Naive thymus-derived CD4-positive, alpha-beta T cell (primary cell): Measurements from ENCODE around the gene MAMDC2. TPM values are rescaled to one million over a fixed set of nuclear protein-coding genes. Genes with fewer than 3 reads are reported as not detected.

Experiments
- ATAC-seq: fragments of 150-1000 bp; cut with Tn5 transposase; 2 replicates; pipeline ENCODE4 v1.10.0; 2021; ENCODE audit warnings: mild to moderate bottlenecking, moderate library complexity
- CTCF ChIA-PET: fragments of 350-600 bp; sonication (Branson Sonifier 250); formaldehyde crosslinking; loops from one replicate; lab custom pipeline; 2021; ENCODE audit warnings: antibody characterized with exemption; lab: Charles Lee
- POLR2A ChIA-PET: fragments of 350-600 bp; sonication (Branson Sonifier 250); formaldehyde crosslinking; loops from one replicate; lab custom pipeline; 2021; ENCODE audit warnings: antibody characterized with exemption, inconsistent platforms; lab: Charles Lee
- DNase-seq, 9 donors: peaks; one replicate each; pipeline versions ENCODE4 v3.0.0 to v3.0.0-alpha.2; 2020 to 2022; ENCODE audit warnings: mixed read lengths in 1 of 9
- H3K27ac ChIP-seq: one replicate; pipeline ENCODE4 v1.7.0; 2013; ENCODE audit warnings: mild to moderate bottlenecking, low read depth, low read length, moderate library complexity
- H3K27me3 ChIP-seq, 2 donors: one replicate each; pipeline ENCODE4 v1.7.0; 2013; ENCODE audit warnings: low read length in 2 of 2, mild to moderate bottlenecking in 2 of 2, moderate library complexity in 2 of 2; ENCODE audit not compliant: control insufficient read depth in 2 of 2, insufficient read depth in 2 of 2
- H3K36me3 ChIP-seq, 3 experiments: 1 replicate in 2 of 3; 2 replicates in 1 of 3; pipeline ENCODE4 v1.7.0; 2013; ENCODE audit warnings: low read length in 3 of 3, mild to moderate bottlenecking in 3 of 3, moderate library complexity in 1 of 3; ENCODE audit not compliant: insufficient read depth in 3 of 3, control insufficient read depth in 2 of 3
- H3K4me1 ChIP-seq, 2 donors: one replicate each; pipeline ENCODE4 v1.7.0; 2013; ENCODE audit warnings: low read length in 2 of 2, mild to moderate bottlenecking in 2 of 2, moderate library complexity in 1 of 2; ENCODE audit not compliant: control insufficient read depth in 2 of 2, insufficient read depth in 2 of 2
- H3K4me3 ChIP-seq: 2 replicates; pipeline ENCODE4 v1.7.0; 2013; ENCODE audit warnings: mild to moderate bottlenecking, low read length
- H3K9me3 ChIP-seq, 3 experiments: 1 replicate in 2 of 3; 2 replicates in 1 of 3; pipeline ENCODE4 v1.7.0; 2013; ENCODE audit warnings: low read length in 3 of 3; ENCODE audit not compliant: control insufficient read depth in 2 of 3
- H3K27ac Mint-ChIP-seq, 9 donors: one replicate each; pipeline ENCODE4 v1.8.0; 2020 to 2022; ENCODE audit warnings: mixed read lengths in 9 of 9, mild to moderate bottlenecking in 8 of 9, moderate library complexity in 5 of 9, inconsistent platforms in 2 of 9
- H3K27me3 Mint-ChIP-seq, 5 donors: one replicate each; pipeline ENCODE4 v1.8.0; 2021 to 2022; ENCODE audit warnings: mixed read lengths in 5 of 5, mild to moderate bottlenecking in 1 of 5
- H3K36me3 Mint-ChIP-seq, 5 donors: one replicate each; pipeline ENCODE4 v1.8.0; 2020 to 2022; ENCODE audit warnings: mixed read lengths in 5 of 5, mild to moderate bottlenecking in 3 of 5, inconsistent platforms in 1 of 5
- H3K4me1 Mint-ChIP-seq, 7 donors: one replicate each; pipeline ENCODE4 v1.8.0; 2020 to 2022; ENCODE audit warnings: mixed read lengths in 7 of 7, mild to moderate bottlenecking in 3 of 7, inconsistent platforms in 1 of 7
- H3K4me3 Mint-ChIP-seq, 10 donors: one replicate each; pipeline ENCODE4 v1.8.0; 2020 to 2022; ENCODE audit warnings: mild to moderate bottlenecking in 10 of 10, mixed read lengths in 10 of 10, moderate library complexity in 6 of 10, inconsistent platforms in 2 of 10
- H3K9me3 Mint-ChIP-seq, 11 donors: one replicate each; pipeline ENCODE4 v1.8.0; 2020 to 2022; ENCODE audit warnings: mixed read lengths in 11 of 11, mild to moderate bottlenecking in 4 of 11, inconsistent platforms in 1 of 11, moderate library complexity in 1 of 11
- intact Hi-C, 2 donors: fragments of 100-400 bp; cut with micrococcal nuclease; formaldehyde crosslinking; loops; one replicate each; pipeline ENCODE4 v1.15.1; 2023
- polyA plus RNA-seq, 2 donors: library from polyadenylated mRNA; unstranded; fragments of 300-500 nt; fragmentation: Illumina TruSeq; gene quantifications; one replicate each; pipeline ENCODE4 v1.2.3, GENCODE V29; 2021
- total RNA-seq, 6 experiments: library from RNA in 5 of 6; stranded (reverse) in 5 of 6; gene quantifications; 1 replicate in 5 of 6; 2 replicates in 1 of 6; pipeline ENCODE4 v1.2.3 and lab custom pipeline; 2021 to 2026

Gene MAMDC2
- total and polyA plus RNA-seq, 7 experiments from 2014 or later = 0.61 TPM; not detected in 6

DNA sequence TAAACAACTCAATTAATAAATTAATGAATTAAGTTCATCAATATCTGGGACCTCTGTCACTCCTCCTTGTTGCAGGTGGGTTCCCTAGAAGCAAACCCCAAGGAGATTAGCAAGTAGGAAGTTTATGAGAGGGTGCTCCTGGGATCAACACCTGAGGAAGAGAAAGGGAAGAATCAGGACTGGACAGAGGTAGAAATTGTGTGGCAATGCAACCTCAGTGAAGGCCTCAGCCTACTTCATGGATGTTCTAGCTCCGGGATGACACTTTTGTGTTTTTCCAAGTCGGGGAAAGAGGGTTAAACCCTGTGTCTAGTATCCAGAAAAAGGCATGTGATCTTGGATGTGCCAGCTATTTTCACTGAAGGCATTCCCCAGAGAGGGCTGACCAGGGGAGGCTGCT is 23.2 kb downstream of the MAMDC2 start:
- DNase-seq = no peak

DNA sequence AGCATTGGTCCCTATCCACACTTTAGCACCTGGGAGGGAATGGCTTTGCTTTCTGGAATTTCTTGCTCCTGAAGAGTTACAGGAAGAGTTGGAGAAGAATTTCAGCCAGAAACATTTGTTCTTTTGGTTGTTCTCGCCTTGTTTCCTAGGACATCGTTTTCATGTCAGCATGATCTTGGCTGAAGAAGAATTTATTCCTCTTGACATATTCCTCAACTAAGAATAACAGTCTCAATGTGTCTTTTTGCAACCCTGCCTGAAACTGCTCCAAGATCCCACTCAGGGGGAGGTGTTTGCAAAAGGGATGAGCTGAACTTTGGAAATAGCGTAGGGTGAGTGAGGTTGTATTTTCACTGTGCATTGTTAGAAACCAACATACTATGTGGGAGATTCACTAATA is 26.1 kb downstream of the MAMDC2 start:
- CTCF ChIA-PET = no interaction called here
- peaks cover 0 to 6% (median 0%) of the 10 kb centered on the region in 11 donors for H3K9me3 Mint-ChIP-seq

More for the DNA sequence above, 23.2 kb downstream of the MAMDC2 start:
- ChIA-PET CTCF (no interaction called here), POLR2A (no interaction called here)
- Histone ChIP-seq H3K9me3 (no peaks in the 10 kb centered on the region), H3K27me3 (no peaks in the 10 kb centered on the region), H3K27ac (no peak overlapping the region), H3K36me3 (no peaks in the 10 kb centered on the region), H3K4me1 (no peaks in the 10 kb centered on the region), H3K4me3 (no peak overlapping the region)
- intact Hi-C loops = no loop called here
- H3K36me3 Mint-ChIP-seq = peaks cover 0 to 5% (median 0%) of the 10 kb centered on the region in 5 donors
- no peaks in the 10 kb centered on the region for H3K4me1 Mint-ChIP-seq
- no peak overlapping the region for H3K27ac Mint-ChIP-seq
- H3K27me3 Mint-ChIP-seq = peaks cover 7 to 45% (median 31%) of the 10 kb centered on the region in 5 donors
- H3K4me3 Mint-ChIP-seq = no peak overlapping the region
- peaks cover 0 to 6% (median 0%) of the 10 kb centered on the region in 11 donors for H3K9me3 Mint-ChIP-seq
- ATAC-seq = no peak

GRCh38 chr9:70073193-70073592 is 29.5 kb downstream of the MAMDC2 start:
- Mint-ChIP-seq H3K4me1 (no peaks in the 10 kb centered on the region), H3K27me3 (peaks cover 0 to 12% (median 7%) of the 10 kb centered on the region in 5 donors), H3K36me3 (no peaks in the 10 kb centered on the region), H3K4me3 (no peak overlapping the region), H3K27ac (no peak overlapping the region), H3K9me3 (peaks cover 0 to 2% (median 0%) of the 10 kb centered on the region in 11 donors)
- intact Hi-C loops = no loop called here
- Histone ChIP-seq H3K9me3 (no peaks in the 10 kb centered on the region), H3K27me3 (no peaks in the 10 kb centered on the region), H3K4me1 (no peaks in the 10 kb centered on the region), H3K36me3 (no peaks in the 10 kb centered on the region), H3K27ac (no peak overlapping the region), H3K4me3 (no peak overlapping the region)
- no peak for ATAC-seq
- ChIA-PET CTCF (no interaction called here), POLR2A (interaction anchor here (0.7 kb wide), 1 partner anchor 11 kb away, joined by 3 read pairs; no protein-coding TSS in a partner anchor)
- DNase-seq = no peak

More for the DNA sequence above, 26.1 kb downstream of the MAMDC2 start:
- Histone ChIP-seq H3K27ac (no peak overlapping the region), H3K36me3 (no peaks in the 10 kb centered on the region), H3K4me3 (no peak overlapping the region), H3K27me3 (no peaks in the 10 kb centered on the region), H3K9me3 (no peaks in the 10 kb centered on the region), H3K4me1 (no peaks in the 10 kb centered on the region)
- Mint-ChIP-seq H3K27me3 (peaks cover 7 to 29% (median 27%) of the 10 kb centered on the region in 5 donors), H3K27ac (no peak overlapping the region), H3K4me3 (no peak overlapping the region), H3K36me3 (peaks cover 0 to 5% (median 0%) of the 10 kb centered on the region in 5 donors), H3K4me1 (no peaks in the 10 kb centered on the region)
- no peak for DNase-seq
- POLR2A ChIA-PET = no interaction called here
- intact Hi-C loops = no loop called here
- no peak for ATAC-seq

DNA sequence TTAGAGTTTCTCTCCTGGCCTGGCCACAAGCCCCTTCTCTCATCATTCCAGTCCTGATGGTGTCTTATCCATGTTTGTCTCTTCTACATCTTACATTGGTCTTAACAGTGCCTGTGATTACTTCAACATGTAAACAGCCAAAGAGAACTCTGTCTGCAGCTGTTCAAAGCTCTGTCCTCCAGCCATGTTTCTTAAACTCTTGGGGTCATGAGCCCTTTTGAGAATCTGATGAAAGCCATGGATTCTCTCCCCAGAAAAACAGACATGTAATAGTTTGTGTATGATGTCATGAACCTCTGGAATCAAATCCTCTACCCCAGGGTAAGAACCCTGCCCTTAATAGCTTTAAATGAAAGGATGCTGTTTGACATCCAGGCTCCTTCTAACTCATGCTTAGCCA is 30.1 kb downstream of the MAMDC2 start:
- H3K27ac ChIP-seq = no peak overlapping the region

GRCh38 chr9:70076678-70077077 is 33.0 kb downstream of the MAMDC2 start:
- Histone ChIP-seq H3K9me3 (no peaks in the 10 kb centered on the region), H3K27me3 (peaks cover 0 to 4% of the 10 kb centered on the region in 2 donors), H3K4me3 (no peak overlapping the region), H3K27ac (no peak overlapping the region), H3K36me3 (no peaks in the 10 kb centered on the region), H3K4me1 (no peaks in the 10 kb centered on the region)
- H3K4me3 Mint-ChIP-seq = no peak overlapping the region
- peaks cover 0 to 3% (median 0%) of the 10 kb centered on the region in 7 donors for H3K4me1 Mint-ChIP-seq
- ChIA-PET CTCF (no interaction called here), POLR2A (no interaction called here)
- intact Hi-C loops = no loop called here
- ATAC-seq (no peak), DNase-seq (no peak)
- peaks cover 4 to 29% (median 15%) of the 10 kb centered on the region in 5 donors for H3K27me3 Mint-ChIP-seq
- H3K27ac Mint-ChIP-seq = no peak overlapping the region
- peaks cover 0 to 3% (median 0%) of the 10 kb centered on the region in 11 donors for H3K9me3 Mint-ChIP-seq
- no peaks in the 10 kb centered on the region for H3K36me3 Mint-ChIP-seq

More for the DNA sequence above, 30.1 kb downstream of the MAMDC2 start:
- Histone ChIP-seq H3K27me3 (no peaks in the 10 kb centered on the region), H3K36me3 (no peaks in the 10 kb centered on the region), H3K4me3 (no peak overlapping the region), H3K4me1 (no peaks in the 10 kb centered on the region), H3K9me3 (no peaks in the 10 kb centered on the region)
- Mint-ChIP-seq H3K36me3 (no peaks in the 10 kb centered on the region), H3K9me3 (peaks cover 0 to 2% (median 0%) of the 10 kb centered on the region in 11 donors), H3K27ac (no peak overlapping the region), H3K27me3 (peaks cover 0 to 11% (median 1%) of the 10 kb centered on the region in 5 donors), H3K4me3 (no peak overlapping the region), H3K4me1 (no peaks in the 10 kb centered on the region)
- CTCF ChIA-PET = no interaction called here
- POLR2A ChIA-PET = no interaction called here
- DNase-seq (no peak), ATAC-seq (no peak)
- intact Hi-C loops = no loop called here

GRCh38 chr9:70079417-70080037 is 35.9 kb downstream of the MAMDC2 start:
- Mint-ChIP-seq H3K4me3 (no peak overlapping the region), H3K36me3 (no peaks in the 10 kb centered on the region), H3K27ac (no peak overlapping the region), H3K4me1 (peaks cover 0 to 3% (median 0%) of the 10 kb centered on the region in 7 donors), H3K9me3 (peaks cover 0 to 3% (median 0%) of the 10 kb centered on the region in 11 donors), H3K27me3 (peaks cover 11 to 33% (median 29%) of the 10 kb centered on the region in 5 donors)
- no peak for DNase-seq
- H3K27me3 ChIP-seq = peaks cover 0 to 4% of the 10 kb centered on the region in 2 donors
- H3K4me1 ChIP-seq = no peaks in the 10 kb centered on the region
- H3K9me3 ChIP-seq = no peaks in the 10 kb centered on the region
- no peak overlapping the region for H3K27ac ChIP-seq
- CTCF ChIA-PET = no interaction called here
- POLR2A ChIA-PET = no interaction called here
- no peak for ATAC-seq
- intact Hi-C loops = no loop called here
- no peaks in the 10 kb centered on the region for H3K36me3 ChIP-seq
- no peak overlapping the region for H3K4me3 ChIP-seq
